Dermis microvascular lymphatic vessel endothelial cell (primary cell): ENCODE results near the gene OR1M1. TPM values are rescaled to one million over a fixed set of nuclear protein-coding genes. Genes with fewer than 3 reads are reported as not detected.

Experiments used
- DNase-seq, 2 donors: peaks; one replicate each; pipeline versions ENCODE4 v3.0.0 to v3.0.0-alpha.2; 2010; ENCODE audit warnings: low read depth in 2 of 2
- total RNA-seq: library from RNA; depleted of rRNA; stranded (reverse); fragments of >200 nt; gene quantifications from 2 replicates; pipeline ENCODE4 v1.2.1, GENCODE V29; 2014

The OR1M1 gene
- total RNA-seq, 1 donor from 2014 or later = not detected

- DNase-seq = peak in 1 of 2 donors; percentile 95
These were observed 11.6 kb upstream of the OR1M1 start for GRCh38 chr19:9075064-9075949.

GRCh38 chr19:9076901-9077300 lies 10.0 kb upstream of the OR1M1 start:
- DNase-seq = no peak

GRCh38 chr19:9078651-9079050 lies 8.2 kb upstream of the OR1M1 start:
- DNase-seq = no peak

- no peak for DNase-seq
These were observed 20.5 kb downstream of the OR1M1 start, which contains the start of gene OR7G2 for GRCh38 chr19:9107375-9107774. TSS of gene OR7G2 (minus strand) at chr19:9107475. CDS start at chr19:9103243, 4,232 bp downstream.

GRCh38 chr19:9109959-9110358 lies 23.1 kb downstream of the OR1M1 start:
- DNase-seq = no peak

- DNase-seq = no peak
These were observed 28.5 kb downstream of the OR1M1 start, which contains the start of gene OR7G1 for GRCh38 chr19:9115307-9115813. TSS of gene OR7G1 (minus strand) at chr19:9115763. CDS start at chr19:9115763, 0 bp downstream.

GRCh38 chr19:9116547-9116946 lies 29.7 kb downstream of the OR1M1 start:
- no peak for DNase-seq

- no peak for DNase-seq
These were observed 40.1 kb downstream of the OR1M1 start, which contains the start of gene OR7G3 for GRCh38 chr19:9126900-9127405. TSS of gene OR7G3 (minus strand) at chr19:9126950. CDS start at chr19:9126950, 0 bp downstream.

GRCh38 chr19:9128171-9128570 lies 41.3 kb downstream of the OR1M1 start:
- peak in 1 of 2 donors; percentile 91 for DNase-seq

- DNase-seq = no peak
These were observed 44.1 kb downstream of the OR1M1 start for GRCh38 chr19:9130965-9131364.

GRCh38 chr19:9132422-9132821 lies 45.6 kb downstream of the OR1M1 start:
- no peak for DNase-seq

GRCh38 chr19:9139609-9140158 lies 52.8 kb downstream of the OR1M1 start:
- no peak for DNase-seq

GRCh38 chr19:9140159-9140874 lies 53.5 kb downstream of the OR1M1 start, which contains the start of gene ZNF317:
TSS of gene ZNF317 (plus strand) at chr19:9140397. CDS start at chr19:9156017, 15,620 bp downstream.
- peak; percentile 83 to 92 for DNase-seq

GRCh38 chr19:9144920-9145319 lies 58.1 kb downstream of the OR1M1 start:
- DNase-seq = no peak

Other genes starting within 250 kb of the OR1M1 start
- not detected in 2 replicates for gene MUC16, start 76.7 kb upstream of the OR1M1 start, total RNA-seq
- gene OR7G2, start 20.4 kb downstream of the OR1M1 start, total RNA-seq = not detected in 2 replicates
- not detected in 2 replicates for gene OR7G1, start 28.7 kb downstream of the OR1M1 start, total RNA-seq
- gene OR7G3, start 39.9 kb downstream of the OR1M1 start, total RNA-seq = not detected in 2 replicates
- gene ZNF317, start 53.3 kb downstream of the OR1M1 start, total RNA-seq = 8.0 and 11.5 TPM in 2 replicates
- under 0.01 and 0.25 TPM in 2 replicates for gene OR7D2, start 91.9 kb downstream of the OR1M1 start, total RNA-seq
- gene OR7D4, start 132.5 kb downstream of the OR1M1 start, total RNA-seq = not detected in 2 replicates
- not detected in 2 replicates for gene OR7E24, start 163.9 kb downstream of the OR1M1 start, total RNA-seq
- gene ZNF699, start 222.8 kb downstream of the OR1M1 start, total RNA-seq = 4.6 and 4.9 TPM in 2 replicates
- 8.3 and 11.8 TPM in 2 replicates for gene ZNF559, start 237.1 kb downstream of the OR1M1 start, total RNA-seq